NK-92 (cell line): ENCODE measurements around the gene SLC7A7.
"Not testable (repeated sequence)": the region's sequence is repeated elsewhere in the genome, so short reads cannot be mapped to it uniquely, and the experiment has no call there.

Experiments
- DNase-seq: peaks from one replicate; lab custom pipeline; 2025; ENCODE audit not compliant: unreplicated experiment; lab: John Stamatoyannopoulos, UW

Gene SLC7A7

DNA sequence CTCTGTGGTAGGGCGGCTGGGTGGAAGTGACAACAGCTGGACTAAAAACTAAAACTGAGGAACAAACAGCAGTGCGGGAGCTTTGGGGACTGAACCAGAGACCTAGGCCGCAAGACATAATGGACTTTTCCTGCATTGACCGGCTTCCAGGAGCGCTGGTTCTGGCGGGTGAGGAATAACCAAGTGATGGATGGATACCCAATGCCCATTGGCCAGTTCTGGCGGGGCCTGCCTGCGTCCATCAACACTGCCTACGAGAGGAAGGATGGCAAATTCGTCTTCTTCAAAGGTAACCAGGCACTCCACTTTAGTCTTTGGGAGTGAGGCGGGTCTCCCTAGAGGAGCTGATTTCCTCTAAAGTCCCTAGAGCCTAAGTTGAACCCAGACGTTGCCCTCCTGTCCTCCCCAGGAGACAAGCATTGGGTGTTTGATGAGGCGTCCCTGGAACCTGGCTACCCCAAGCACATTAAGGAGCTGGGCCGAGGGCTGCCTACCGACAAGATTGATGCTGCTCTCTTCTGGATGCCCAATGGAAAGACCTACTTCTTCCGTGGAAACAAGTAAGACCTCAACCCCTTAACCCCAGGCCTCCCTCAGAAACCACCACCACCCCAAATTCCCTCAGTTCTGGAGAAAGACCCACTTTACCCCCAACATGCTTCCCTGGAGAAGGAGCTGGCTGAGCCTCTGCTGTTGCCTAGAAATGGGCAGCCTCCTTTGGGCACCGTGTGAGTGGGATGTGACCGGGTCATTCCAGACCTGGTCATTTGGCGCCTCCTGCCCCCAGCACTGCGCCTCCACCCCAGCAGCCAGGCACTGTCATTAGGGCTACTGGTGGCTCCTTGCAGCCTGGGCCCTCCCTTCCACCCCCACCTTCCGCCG is 29.2 kb upstream of the SLC7A7 start:
- DNase-seq = no peak

- no peak for DNase-seq
Measured at GRCh38 chr14:22843123-22843925, 28.1 kb upstream of the SLC7A7 start.

DNA sequence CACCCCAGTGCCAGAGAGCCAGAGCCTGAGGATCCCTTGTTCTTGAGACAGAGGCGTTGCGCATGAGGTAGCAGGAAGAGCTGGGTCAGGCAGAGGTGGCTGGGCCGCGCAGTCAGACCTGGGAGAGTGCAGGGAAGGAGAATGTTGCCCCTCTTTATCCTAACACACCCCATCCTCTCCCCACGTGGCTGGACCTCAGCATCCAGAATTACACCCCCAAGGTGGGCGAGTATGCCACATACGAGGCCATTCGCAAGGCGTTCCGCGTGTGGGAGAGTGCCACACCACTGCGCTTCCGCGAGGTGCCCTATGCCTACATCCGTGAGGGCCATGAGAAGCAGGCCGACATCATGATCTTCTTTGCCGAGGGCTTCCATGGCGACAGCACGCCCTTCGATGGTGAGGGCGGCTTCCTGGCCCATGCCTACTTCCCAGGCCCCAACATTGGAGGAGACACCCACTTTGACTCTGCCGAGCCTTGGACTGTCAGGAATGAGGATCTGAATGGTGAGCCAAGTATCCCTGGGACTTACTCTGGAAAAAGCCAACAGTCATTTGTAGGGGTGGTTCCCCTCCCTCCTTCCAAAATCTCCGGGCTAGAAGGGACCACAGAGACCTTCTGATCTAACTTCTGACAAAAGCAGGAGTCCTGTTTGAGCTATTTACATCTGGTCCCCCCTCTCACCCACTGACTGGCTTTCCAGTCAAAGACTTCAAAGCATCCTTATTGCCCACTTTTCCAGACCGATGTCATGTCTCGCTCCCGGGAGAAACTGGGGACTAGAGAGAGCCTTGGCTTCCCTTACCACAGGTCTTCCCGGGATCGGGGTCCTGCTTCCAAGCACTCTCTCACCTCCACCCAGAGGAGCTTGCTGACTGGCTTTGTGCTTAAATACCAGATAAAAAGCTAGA is 27.2 kb upstream of the SLC7A7 start:
- no peak for DNase-seq

DNA sequence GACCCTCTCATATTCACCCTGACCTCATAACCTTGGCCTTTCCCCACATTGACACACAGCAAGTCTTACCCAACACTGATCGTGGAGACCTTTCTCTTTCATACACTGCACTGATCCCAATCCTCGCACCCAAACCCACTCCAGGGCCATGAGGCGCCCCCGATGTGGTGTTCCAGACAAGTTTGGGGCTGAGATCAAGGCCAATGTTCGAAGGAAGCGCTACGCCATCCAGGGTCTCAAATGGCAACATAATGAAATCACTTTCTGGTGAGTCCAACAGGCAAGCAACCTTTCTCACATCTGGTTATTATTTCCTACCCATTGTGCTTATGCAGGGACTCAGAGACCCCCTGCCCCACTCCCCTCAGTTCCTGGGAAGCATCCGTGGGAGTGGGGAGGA is 26.5 kb upstream of the SLC7A7 start:
- no peak for DNase-seq

DNA sequence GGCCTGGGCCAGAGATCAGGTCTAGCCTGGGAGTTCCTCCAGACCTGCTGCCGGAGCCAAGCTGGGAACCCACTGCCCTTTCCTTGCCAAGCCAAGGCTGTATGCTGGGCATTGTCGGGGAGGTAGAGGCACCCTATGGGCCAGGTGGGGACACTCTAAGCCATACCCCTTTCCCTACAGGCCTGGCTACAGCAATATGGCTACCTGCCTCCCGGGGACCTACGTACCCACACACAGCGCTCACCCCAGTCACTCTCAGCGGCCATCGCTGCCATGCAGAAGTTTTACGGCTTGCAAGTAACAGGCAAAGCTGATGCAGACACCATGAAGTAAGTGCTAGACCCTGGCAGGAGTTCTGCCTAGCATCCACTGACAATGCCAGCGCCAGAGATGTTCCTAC is 26.1 kb upstream of the SLC7A7 start:
- DNase-seq = no peak

DNA sequence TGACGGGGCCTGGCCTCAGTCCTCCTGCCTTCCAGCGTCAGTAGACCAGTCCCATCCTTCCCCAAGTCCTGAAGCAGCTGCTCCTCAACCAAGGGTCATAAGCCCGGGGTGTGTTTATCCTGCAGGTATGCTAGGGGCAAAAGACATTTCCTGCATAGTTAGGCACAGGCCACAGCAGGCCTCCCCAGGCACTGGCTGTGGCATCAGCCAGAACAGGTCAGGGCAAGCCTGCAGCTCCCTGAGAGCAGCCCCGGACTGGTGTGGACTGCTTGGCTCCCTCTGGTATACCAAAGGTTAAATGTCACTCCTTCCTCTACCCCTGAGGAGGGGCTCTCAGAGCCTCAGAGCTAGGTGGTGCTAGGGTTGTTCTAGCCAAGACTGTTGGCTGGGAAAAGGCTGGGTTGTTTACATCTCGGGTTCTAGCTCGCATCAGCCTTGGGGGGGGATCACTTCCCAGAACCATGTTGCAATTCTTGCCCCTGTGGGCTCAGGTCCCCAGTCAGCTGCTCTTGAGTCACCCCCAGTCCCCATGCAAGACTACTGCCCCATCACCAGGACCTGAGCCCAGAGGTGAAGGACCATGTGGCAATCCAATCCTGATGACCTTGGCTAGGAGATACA is 24.0 kb upstream of the SLC7A7 start:
- DNase-seq = no peak

GRCh38 chr14:22838631-22839041 is 23.4 kb upstream of the SLC7A7 start:
- no peak for DNase-seq

DNA sequence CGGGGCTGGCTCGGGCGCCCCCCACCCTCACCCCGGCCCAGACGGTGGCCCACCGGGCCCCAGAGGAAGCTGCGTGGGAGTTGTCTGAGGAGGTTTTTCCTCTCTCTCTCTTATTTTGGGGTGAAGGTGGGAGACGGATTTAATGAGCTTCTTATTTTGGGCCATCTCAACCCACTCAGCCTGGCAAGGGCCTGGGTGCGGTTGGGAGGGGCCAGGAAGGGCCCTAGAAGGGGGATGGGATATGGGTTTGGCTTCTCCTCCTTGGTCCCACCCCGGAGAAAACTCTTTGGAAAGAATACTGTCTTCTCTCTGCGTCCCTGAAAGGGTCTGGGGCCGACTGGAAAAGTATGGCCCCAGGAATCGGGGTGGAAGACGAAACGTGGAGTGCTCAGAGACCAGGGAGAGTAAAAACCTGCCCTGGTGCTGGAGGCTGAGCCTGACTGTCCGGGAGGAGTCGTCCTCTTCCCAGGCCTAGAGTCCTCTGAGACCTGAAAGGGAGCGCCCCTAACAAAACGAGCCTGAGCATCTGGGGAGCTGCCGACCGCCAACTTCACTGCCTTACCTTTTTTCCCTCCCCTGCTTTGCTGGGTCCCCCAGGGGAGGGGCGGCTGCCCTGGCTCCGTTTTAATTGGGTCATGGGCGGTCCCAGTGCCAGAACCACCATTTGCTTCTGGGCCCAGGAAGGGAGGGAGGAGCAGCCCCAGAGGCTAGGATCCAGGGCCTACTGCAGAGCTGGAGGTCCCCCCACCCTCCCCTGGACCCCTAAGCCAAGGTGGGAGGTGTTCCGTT is 22.7 kb upstream of the SLC7A7 start:
- DNase-seq = no peak

DNA sequence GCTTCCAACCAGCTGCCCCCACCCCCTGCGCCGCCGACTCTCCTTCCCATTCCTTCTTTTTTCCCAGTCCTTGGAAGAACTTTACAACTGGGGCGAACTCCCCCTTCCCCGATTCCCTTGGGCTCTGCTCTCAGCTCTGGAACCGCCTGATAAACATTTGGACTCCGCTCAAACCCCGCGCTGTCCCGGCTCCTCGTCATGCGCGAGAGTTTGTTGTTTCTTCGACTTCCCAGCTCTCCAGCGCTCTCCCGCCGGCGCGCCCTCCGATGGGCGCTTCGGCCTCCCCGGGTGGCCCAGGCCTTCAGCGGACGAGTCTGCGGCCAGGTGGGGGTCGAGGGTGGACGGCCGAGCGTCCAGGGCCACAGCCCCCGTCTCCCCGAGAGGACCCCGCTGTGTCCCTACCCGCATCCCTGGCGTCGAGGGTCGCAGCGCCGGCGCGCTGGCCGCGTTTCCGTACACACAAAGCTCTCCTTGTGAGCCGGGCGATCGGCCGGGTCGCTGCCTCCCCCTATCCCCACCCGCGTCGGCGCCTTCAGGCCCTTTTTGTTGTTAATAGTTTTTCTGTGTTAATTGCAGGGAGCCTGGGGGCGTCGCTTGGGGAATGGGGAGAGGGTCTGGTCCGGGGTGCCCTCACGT is 22.0 kb upstream of the SLC7A7 start:
- no peak for DNase-seq

- no peak for DNase-seq
Measured at GRCh38 chr14:22836301-22837113, 21.3 kb upstream of the SLC7A7 start, which contains the start of gene MMP14. Gene MMP14 (plus strand): TSS chr14:22836585. CDS start chr14:22836818, 233 bp downstream.

DNA sequence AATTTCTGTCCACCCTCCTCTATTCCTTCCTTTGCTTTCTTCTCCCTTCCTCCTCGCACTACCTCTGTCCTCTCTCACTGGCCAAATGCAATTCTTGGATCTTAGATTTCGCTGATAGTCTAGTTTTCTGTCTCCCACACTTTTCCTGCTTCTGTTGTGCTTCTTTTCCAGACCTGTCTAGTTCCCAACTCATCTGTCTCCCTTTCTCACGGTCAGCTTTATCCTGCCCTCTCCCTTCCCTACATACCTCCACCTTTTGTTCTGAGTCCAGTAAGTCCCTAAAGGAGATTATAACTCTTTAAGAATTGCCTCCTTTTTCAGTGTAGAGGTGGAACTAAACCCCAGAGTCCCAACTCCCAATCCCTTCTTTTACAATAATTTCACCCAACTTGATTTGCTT is 20.3 kb upstream of the SLC7A7 start:
- no peak for DNase-seq

DNA sequence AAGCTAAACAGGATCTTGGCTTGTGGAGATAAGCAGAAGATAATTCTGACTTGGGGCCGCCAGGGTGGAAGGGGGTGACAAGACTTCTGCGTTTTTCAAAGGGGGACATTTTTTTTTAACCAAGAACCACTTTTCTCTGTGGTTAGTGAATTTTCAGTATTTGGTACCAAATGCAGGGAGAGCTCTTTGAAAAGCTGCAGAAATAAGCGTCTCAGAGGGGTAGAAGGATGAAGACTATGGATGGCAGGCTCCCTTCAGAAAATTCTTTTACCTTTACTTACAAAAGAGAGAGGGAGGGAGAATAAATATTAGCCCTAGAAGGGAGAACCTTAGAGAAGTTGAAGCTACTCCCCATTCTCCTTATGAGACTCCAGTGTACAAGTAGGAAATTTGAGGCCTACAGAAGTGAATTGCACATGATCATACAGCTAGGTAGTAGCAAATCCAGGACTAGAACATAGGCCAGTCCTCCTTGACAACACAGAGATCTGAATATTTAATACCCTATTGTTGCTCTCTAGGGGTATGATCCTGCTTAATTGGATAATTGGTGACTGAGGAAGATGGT is 15.3 kb upstream of the SLC7A7 start:
- no peak for DNase-seq

DNA sequence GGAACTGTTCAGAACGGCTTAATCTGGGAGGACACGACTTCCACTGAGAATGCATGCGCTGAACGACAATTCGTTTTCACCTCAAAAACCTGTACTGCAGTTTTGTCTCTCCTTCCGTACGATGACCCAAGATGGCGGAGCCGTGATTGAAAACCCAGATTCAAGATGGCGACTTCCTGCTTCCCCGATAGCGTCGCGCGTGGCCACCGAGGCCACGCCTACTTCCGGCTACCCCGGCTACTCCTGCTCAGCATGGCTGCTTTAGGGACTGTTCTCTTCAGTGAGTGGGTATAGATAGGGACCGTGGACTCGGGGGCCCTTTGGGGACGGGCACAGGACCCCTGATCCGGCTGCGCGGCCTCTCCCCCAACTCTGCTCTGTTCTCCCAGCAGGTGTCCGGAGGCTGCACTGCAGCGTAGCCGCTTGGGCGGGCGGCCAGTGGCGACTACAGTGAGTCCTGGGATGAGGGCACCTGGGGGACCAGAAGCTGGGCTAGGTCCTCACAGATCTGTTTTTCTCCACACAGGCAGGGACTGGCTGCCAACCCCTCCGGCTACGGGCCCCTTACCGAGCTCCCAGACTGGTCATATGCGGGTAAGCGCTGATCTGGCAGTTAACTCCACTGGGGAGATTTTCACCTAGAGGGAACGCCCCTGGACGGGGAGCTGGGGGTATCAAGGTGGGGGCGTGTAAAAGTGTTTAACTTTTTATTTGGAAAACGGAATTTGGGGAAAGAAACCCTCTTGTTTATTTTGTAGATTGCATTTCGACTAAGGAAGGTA is 14.6 kb upstream of the SLC7A7 start, which contains the start of gene MRPL52:
Gene MRPL52 (plus strand): TSS at position 227 of the 782 bp plus-strand sequence. CDS start 26 bp downstream, at position 253.
- DNase-seq = peak; percentile 28

- not testable (repeated sequence) for DNase-seq
Measured at GRCh38 chr14:22829076-22829660, 13.9 kb upstream of the SLC7A7 start.

DNA sequence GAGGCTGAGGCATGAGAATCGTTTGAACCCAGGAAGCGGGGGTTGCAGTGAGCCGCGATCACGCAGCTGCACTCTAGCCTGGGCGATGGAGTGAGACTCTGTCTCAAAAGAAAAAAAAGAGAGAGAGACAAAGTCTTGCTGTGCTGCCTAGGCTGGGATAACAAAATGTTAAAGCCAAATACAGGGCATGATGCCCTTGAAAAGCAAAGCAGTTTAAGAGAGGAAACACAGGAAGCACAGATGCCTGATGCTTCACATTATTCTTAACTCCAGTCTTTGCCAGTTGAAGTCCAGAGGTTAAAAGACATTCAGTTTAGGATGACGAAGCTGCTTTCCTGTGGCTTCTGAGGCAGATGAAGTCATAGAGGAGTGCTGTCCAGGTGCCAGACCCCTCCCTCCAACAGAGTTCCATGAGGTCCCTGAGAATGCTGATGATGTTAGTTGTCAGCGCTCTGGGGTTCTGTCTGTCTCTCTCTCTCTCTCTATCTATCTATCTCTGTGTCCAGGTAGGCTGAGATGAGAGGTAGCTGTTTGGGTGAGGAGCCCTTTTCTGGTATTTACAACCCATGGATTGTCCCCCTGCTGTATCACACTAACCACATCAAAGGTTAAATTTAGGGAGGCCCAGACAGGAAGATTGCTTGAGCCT is 9.6 kb upstream of the SLC7A7 start:
- DNase-seq = no peak

DNA sequence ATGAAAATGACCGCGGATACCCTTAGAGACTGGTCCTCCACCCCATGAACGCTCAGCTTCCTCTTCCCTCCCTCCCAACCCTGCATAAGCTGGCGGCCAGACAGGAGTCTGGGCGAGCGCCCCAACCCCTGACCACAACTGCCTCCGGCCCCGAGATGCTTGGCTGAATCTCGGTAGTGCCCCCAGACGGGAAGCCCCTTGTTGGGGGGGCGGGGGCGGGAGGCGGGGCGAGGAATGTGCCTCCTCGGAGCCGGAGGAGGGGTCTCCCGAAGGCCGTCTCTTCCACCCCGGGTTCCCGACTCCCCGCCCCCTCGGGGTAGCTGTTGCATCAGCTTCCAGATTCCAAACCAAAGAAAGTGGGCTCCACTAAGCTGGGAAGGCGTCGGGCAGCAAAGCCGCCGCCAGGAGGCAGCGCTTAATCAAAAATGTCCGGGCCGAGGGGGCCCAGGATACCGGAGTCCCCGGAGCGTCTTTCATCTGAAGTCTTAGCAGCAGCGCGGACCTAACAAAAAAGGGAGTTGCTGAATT is 7.4 kb upstream of the SLC7A7 start:
- no peak for DNase-seq
